ENCODE data around the gene CHSY1.

CHSY1 gene

GRCh38 chr15:101209285-101209845, 42.5 kb downstream of the CHSY1 start:
- DNase-seq: no peak

- DNase-seq: no peak
Measured at GRCh38 chr15:101207867-101208288, 44.0 kb downstream of the CHSY1 start.

DNA sequence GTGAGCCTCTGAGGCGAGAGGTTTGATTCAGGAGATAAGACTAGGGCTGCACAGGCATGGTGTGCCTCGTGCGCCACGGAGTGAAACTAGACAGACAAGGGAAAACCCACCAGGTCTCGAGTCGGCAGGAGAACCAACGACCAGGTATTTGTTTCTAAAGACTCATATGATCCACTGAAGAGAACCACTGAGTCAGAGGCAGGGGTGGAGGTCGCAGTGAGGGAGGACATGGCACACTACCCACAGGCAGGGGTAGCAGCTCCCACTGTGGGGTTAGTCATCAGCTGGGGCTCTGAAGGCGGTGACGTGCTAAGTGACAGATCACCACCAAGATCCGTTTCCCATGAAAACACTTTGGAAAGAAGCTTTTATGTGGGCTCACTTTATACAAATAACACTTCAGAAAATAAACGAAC, 45.7 kb downstream of the CHSY1 start:
- DNase-seq: peak; percentile 93

DNA sequence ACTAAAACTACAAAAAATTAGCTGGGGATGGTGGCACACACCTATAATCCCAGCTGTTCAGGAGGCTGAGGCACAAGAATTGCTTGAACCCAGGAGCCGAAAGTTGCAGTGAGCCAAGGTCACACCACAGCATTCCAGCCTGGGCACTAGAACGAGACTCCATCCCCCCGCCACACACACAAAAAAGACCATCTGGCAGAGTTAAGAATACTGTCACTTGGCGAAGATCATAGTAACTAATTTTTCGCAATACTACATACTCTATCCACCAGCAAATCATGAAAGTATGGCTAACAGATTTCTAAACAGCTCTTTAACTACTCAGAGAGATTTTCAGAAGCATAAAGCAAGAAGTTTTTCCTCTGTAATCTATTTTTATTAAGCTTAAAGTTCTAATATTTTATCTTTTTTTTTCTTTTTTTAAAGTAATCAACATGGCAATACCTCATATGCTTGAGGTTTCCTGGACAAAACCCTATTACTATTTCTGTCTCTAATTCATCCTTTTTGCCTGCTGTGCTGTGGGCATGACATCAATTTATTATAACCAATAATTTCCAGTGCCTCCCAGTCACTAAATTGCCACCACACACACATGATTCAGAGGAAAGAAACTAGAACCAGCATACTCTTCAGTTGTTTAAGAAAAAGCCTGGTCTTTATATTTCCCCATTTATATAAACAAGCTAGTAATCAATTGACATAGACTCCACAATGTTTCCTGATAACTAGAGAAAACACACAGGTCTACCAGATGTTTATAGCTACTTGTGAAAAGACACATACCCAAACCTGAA, 46.9 kb downstream of the CHSY1 start:
- no peak for DNase-seq

GRCh38 chr15:101203607-101204189, 48.1 kb downstream of the CHSY1 start:
- DNase-seq: no peak

DNA sequence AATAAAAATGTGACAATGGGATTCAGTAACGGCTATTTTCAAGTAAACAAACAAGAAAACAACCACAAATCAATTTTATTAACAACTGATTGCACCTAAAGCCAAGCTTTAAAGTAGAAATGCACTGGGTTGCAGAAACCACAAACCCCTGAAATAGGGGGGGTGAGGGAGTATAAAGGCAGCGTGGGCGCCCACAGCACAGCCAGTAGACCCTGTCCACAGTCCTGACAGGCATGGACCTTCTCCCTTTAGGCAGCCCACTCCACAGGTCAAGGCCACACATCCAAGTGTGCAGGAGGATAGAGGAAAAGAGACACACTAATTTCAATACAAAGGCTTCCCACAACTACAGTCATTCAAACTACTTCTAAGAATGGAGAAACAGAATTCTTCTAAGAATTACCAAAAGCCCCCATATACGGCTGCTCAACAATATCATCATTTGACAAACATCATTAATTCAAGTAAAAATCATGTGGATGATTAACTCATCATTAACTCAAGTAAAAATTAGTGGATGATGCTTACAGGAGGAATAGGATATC, 48.7 kb downstream of the CHSY1 start:
- DNase-seq: no peak

- DNase-seq: peak; percentile 67
Measured at GRCh38 chr15:101201411-101202174, 50.3 kb downstream of the CHSY1 start.

- no peak for DNase-seq
Measured at GRCh38 chr15:101200181-101200580, 51.7 kb downstream of the CHSY1 start.

DNA sequence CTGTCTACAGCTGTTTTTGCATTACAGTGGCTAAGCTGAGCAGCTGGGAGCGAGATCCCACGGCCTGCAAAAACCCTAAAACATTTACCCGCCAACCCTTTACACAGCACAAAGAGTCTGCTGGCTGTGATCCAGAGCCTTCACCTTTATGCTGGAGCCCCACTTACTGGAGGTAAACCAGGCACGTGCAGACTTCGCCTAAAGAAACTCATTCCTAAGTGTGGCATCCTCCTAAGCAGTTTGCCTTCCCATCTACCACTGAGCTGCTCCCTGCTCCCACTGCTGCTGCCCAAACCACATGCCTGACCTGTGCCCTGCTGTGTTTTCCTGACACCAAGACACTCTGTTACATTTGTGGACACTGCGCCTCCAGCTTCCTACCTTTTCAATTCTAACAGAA, 53.0 kb downstream of the CHSY1 start:
- no peak for DNase-seq

DNA sequence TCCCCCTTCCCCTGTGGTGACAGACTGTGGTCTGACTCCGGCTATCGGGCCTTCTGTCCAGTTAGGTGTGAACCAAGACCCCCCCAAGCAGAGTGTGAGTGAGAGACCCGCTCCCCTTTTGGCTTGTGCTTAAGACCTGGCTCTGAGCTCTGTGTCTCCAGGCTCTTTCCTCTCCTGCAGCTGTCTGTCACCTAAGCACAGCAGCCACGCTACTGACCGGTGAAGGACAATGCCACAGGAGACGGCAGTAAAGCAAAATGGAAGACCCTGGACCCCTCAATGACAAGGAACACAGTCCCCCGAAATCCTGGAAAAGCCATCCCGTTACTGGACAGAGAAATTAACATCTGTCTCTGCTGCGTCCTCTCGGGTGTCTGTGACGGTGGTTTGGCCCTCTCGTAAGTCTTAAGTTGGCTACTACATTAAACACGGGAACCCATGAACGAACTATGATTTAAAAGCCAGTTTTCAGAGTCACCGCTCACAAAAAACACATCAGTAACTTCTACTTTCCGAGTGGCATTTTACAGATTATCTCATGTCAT, 53.7 kb downstream of the CHSY1 start:
- no peak for DNase-seq

DNA sequence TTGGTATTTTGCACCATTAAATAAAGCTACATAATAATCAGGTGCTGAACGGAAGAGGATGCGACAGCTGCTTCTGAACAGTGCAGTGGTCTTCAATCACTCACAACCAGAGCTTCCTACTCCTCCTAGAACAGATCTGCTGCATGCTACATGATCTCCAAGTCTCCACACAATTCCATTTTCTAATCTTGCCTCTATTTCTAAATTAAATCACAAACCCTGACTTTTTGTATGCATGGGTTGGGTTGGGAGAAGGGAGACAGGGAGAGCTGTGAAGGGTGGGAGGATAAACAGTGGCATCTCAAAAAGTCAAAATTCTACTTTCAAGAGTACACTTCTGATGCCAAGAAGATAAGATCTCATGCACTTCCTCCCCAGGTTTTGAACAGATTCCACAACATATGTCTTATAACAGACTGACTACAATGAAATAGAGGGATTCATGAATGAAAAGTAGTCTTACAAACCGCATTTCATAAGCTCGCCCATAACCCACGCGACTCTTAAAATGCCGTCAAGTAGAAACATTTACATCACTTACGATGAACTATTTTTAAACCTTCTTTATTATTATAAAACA, 57.2 kb downstream of the CHSY1 start:
- DNase-seq: no peak

DNA sequence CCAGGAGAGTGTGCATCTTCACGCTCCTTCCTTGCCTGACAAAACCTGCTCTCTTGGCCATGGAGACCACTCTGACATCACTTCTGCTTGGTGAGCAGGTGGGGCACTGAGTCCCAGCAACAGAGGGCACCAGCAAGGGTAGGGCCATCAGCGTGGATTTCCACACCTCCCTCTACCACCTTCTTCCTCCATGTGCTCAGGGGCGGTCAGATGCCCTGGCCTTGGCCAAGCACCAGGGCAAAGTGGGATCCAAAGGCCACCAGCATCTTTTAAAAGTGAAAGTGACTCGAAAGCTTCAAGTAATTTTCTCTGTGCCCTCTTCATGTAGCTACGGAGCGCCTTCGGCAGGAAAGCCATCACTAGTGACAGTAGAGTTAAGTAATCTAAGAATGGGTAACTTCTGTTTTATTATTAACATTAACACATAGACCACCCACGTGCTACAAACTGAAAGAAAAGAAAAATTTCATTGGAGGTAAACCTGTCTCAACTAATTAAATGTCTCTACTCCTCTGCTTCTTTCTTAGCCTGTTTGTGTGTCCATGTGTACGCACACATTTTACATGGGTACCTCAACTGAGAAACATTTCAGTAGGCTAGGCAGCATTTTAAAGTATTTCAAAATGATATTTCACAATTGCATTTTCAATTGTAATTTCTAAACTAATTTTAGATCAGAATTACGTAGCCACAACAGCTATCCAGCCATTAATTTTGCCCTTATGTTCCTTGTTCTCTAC, 57.9 kb downstream of the CHSY1 start:
- peak; percentile 53 for DNase-seq

DNA sequence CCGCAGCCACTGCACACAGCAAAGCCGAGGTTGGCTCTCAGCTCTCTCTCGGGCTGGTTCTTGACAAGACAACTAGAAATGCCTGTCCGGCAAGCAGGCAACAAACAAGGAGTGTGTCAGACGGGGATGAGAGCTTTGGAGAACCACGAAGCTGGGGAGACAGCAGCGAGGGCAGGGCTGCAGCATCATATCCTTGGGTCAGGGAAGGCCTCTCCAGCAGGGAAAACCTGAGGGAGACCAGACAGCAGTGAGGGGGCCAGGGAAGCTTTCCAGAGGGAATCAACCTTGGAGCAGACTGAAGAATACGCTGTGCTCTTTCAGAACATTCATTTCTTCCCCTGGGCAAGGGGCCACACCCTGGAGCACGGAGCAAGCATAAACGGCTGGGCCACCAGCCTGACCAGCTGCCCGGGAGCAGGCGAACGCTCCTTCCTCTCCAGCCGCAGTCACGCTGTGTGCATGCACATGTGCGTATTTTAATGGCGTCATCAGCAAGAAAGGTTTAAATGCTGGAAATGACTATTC, 58.7 kb downstream of the CHSY1 start:
- DNase-seq: no peak

DNA sequence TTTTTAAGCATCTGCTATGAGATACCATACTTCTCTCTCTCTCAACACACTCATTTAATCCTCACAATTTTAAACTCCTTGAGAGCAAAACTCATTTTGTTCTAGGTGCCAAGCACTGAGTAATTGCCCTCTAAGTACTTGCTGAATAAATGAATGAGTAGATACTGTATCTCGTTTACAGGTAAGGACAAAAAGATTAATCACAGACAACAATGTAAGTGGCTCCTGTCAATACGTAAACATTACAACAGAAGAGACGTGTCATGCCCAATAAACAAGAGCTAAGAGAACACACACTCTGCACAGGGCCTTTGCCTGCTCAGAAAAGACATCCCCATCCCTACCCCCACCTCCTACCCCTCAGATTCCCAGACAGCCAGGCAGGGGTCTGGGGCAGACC, 59.8 kb downstream of the CHSY1 start:
- no peak for DNase-seq

- DNase-seq: no peak
Measured at GRCh38 chr15:101191242-101191641, 60.6 kb downstream of the CHSY1 start.

GRCh38 chr15:101190092-101190595, 61.7 kb downstream of the CHSY1 start:
- DNase-seq: no peak

GRCh38 chr15:101189409-101190091, 62.3 kb downstream of the CHSY1 start:
- peak; percentile 48 for DNase-seq

- DNase-seq: peak; percentile 62
Measured at GRCh38 chr15:101188637-101189408, 63.0 kb downstream of the CHSY1 start.

- DNase-seq: no peak
Measured at GRCh38 chr15:101187820-101188636, 63.8 kb downstream of the CHSY1 start.

Data from activated effector memory CD4-positive, alpha-beta T cell treated with anti-CD3 and anti-CD28 coated beads, Interleukin-2, amount 50 U/mL, for 16 hours (primary cell).